ENCODE data around the gene HTT. TPM values are rescaled to one million over a fixed set of nuclear protein-coding genes. Genes with fewer than 3 reads are reported as not detected.

HTT gene
- total and polyA plus RNA-seq, 10 of the 15 experiments (the other 5 are each of a cell fraction or from before 2014, with no cell fraction given): 3.3 to 113 (median 43.3) TPM

- TF ChIP-seq PRDM15 (CRISPR knock-in tag; IDR thresholded peaks at IDR 0.05) (no peak), E2F4 (IDR thresholded peaks at IDR 0.05; ENCODE audit: low read depth, low read length) (no peak), SPI1 (IDR thresholded peaks at IDR 0.05; ENCODE audit: borderline replicate concordance, insufficient read depth, low read depth, low read length) (0 out of 2 replicates have a peak, but pooled peaks have one; percentile 16), TCF3 (IDR thresholded peaks at IDR 0.05; ENCODE audit: borderline replicate concordance, insufficient read depth, low read depth, low read length) (0 out of 2 replicates have a peak, but pooled peaks have one; percentile 14), ELK1 (IDR thresholded peaks at IDR 0.05; ENCODE audit: low read depth, low read length) (no peak), CHD1 (IDR thresholded peaks at IDR 0.05; ENCODE audit: low read depth, low read length) (no peak), E2F8 (IDR thresholded peaks at IDR 0.05; ENCODE audit: low read depth, partially characterized antibody) (no peak), MEF2B (IDR thresholded peaks at IDR 0.05; ENCODE audit: partially characterized antibody, poor library complexity, severe bottlenecking) (peak; percentile 80), ZBTB4 (CRISPR knock-in tag; IDR thresholded peaks at IDR 0.05) (no peak), SP1 (IDR thresholded peaks at IDR 0.05; ENCODE audit: low read depth, low read length) (no peak), POLR2AphosphoS5 (IDR thresholded peaks at IDR 0.05; ENCODE audit: low read length) (peak; percentile 51; the same call in 1 of the 2 replicates), SREBF1 (IDR thresholded peaks at IDR 0.05; ENCODE audit: low read length) (no peak)
Observed at GRCh38 chr4:3041192-3042142, 33.0 kb upstream of the HTT start (continued).

Measured in GM12878 (cell line).